HCT116 (cell line): ENCODE data around the gene SH3TC1. TPM values are rescaled to one million over a fixed set of nuclear protein-coding genes. Genes with fewer than 3 reads are reported as not detected.

Experiments
- ATAC-seq: fragments of 200-7000 bp; cut with Tn5 transposase; 2 replicates; pipeline ENCODE4 v1.9.1; 2020; ENCODE audit warnings: mild to moderate bottlenecking, moderate library complexity
- BruUV-seq: library from RNA; stranded (reverse); fragments of 400-500 nt; replicated peaks from 2 replicates; lab custom pipeline; 2021; lab: Mats Ljungman, UMichigan
- CTCF ChIA-PET: fragments of 300-600 bp; sonication (Branson Sonifier 250); formaldehyde crosslinking; loops from one replicate; lab custom pipeline; 2021; ENCODE audit warnings: antibody characterized with exemption; lab: Charles Lee
- POLR2A ChIA-PET: fragments of 300-600, 350-600 bp; sonication (Branson Sonifier 250); formaldehyde crosslinking; loops from one replicate; lab custom pipeline; 2021; ENCODE audit warnings: antibody characterized with exemption; lab: Charles Lee
- RAD21 ChIA-PET, 2 experiments: fragments of 300-600 bp; sonication (Branson Sonifier 250); formaldehyde crosslinking; loops; one replicate each; lab custom pipeline; 2023; ENCODE audit warnings: low total read pairs in 2 of 2; ENCODE audit not compliant: uncharacterized antibody in 2 of 2, unreplicated experiment in 2 of 2, low non-redundant PET in 1 of 2; lab: Charles Lee
- DNase-seq: peaks from one replicate; pipeline ENCODE4 v3.0.0-alpha.2; 2010; ENCODE audit warnings: low read depth, low spot score
- H2AFZ ChIP-seq: fragments of 200-600 bp; shearing (Covaris generic), sonication (generic); 2 replicates; pipeline ENCODE4 v1.6.1; 2017; ENCODE audit warnings: low read depth, mixed run types, mixed read lengths, antibody characterized with exemption, low read length; ENCODE audit not compliant: poor library complexity, severe bottlenecking
- H3K27ac ChIP-seq: 2 replicates; pipeline ENCODE4 v1.5.1; 2012; ENCODE audit warnings: low read depth, low read length
- H3K27me3 ChIP-seq: fragments of 200-600 bp; sonication (generic); 2 replicates; pipeline ENCODE4 v1.6.1; 2016; ENCODE audit warnings: mixed run types, low read length, mixed read lengths; ENCODE audit not compliant: insufficient read depth
- H3K36me3 ChIP-seq, 2 experiments: fragments of 200-500 bp in 1 of 2; fragments of 200-600 bp in 1 of 2; sonication (Bioruptor generic) in 1 of 2; sonication (generic) in 1 of 2; 2 replicates each; pipeline versions ENCODE4 v1.5.1 to v1.6.1; 2014 to 2016; ENCODE audit warnings: low read length in 2 of 2, inconsistent platforms in 1 of 2, mixed read lengths in 1 of 2, mixed run types in 1 of 2; ENCODE audit not compliant: insufficient read depth in 2 of 2, control insufficient read depth in 1 of 2
- H3K4me1 ChIP-seq, 2 experiments: fragments of 200-600 bp in 1 of 2; sonication (generic) in 1 of 2; 2 replicates each; pipeline versions ENCODE4 v1.5.1 to v1.6.1; 2012 to 2017; ENCODE audit warnings: low read length in 2 of 2, inconsistent platforms in 1 of 2, mild to moderate bottlenecking in 1 of 2, mixed read lengths in 1 of 2, mixed run types in 1 of 2, moderate library complexity in 1 of 2; ENCODE audit not compliant: insufficient read depth in 2 of 2, control insufficient read depth in 1 of 2
- H3K4me2 ChIP-seq: fragments of 200-600 bp; sonication (generic); 2 replicates; pipeline ENCODE4 v1.6.1; 2017; ENCODE audit warnings: mixed run types, low read length, mixed read lengths
- H3K4me3 ChIP-seq, 2 experiments: fragments of 200-600 bp in 1 of 2; sonication (generic) in 1 of 2; replicated peaks in 1 of 2; 2 replicates each; pipeline ENCODE4 v1.5.1; 2011 to 2016; ENCODE audit warnings: low read length in 2 of 2, control low read depth in 1 of 2, low read depth in 1 of 2, mild to moderate bottlenecking in 1 of 2, mixed read lengths in 1 of 2, mixed run types in 1 of 2
- H3K79me2 ChIP-seq: fragments of 200-600 bp; sonication (generic); 2 replicates; pipeline ENCODE4 v1.6.1; 2017; ENCODE audit warnings: mild to moderate bottlenecking, mixed run types, low read length, moderate library complexity, mixed read lengths; ENCODE audit not compliant: insufficient read depth
- H3K9ac ChIP-seq: fragments of 200-600 bp; sonication (generic); 2 replicates; pipeline ENCODE4 v1.6.1; 2016; ENCODE audit warnings: low read length, mixed read lengths
- H3K9me2 ChIP-seq: fragments of 200-600 bp; sonication (generic), shearing (Covaris generic); 2 replicates; pipeline ENCODE4 v1.6.1; 2017; ENCODE audit warnings: mixed run types, mild to moderate bottlenecking, moderate library complexity; ENCODE audit not compliant: insufficient read depth
- H3K9me3 ChIP-seq, 2 experiments: fragments of 200-500 bp in 1 of 2; fragments of 200-600 bp in 1 of 2; sonication (Bioruptor generic) in 1 of 2; sonication (generic) in 1 of 2; 2 replicates each; pipeline ENCODE4 v1.6.1; 2014 to 2017; ENCODE audit warnings: low read length in 2 of 2, mixed read lengths in 2 of 2, inconsistent platforms in 1 of 2, low read depth in 1 of 2, mild to moderate bottlenecking in 1 of 2, mixed run types in 1 of 2, moderate library complexity in 1 of 2; ENCODE audit not compliant: control insufficient read depth in 1 of 2, insufficient read depth in 1 of 2
- H4K20me1 ChIP-seq: fragments of 200-600 bp; sonication (generic), shearing (Covaris generic); 2 replicates; pipeline ENCODE4 v1.6.1; 2017; ENCODE audit warnings: mixed run types, mild to moderate bottlenecking, moderate library complexity; ENCODE audit not compliant: insufficient read depth
- CBX3 ChIP-seq: IDR thresholded peaks from 2 replicates; pipeline ENCODE4 v1.6.1; 2012; ENCODE audit warnings: low read depth
- ELF1 ChIP-seq: IDR thresholded peaks from 2 replicates; pipeline ENCODE4 v1.6.1; 2012; ENCODE audit warnings: low read depth, borderline replicate concordance
- intact Hi-C: fragments of 100-400 bp; cut with micrococcal nuclease; formaldehyde crosslinking; loops from 2 replicates; pipeline ENCODE4 v1.10.0; 2022
- total RNA-seq: library from RNA; stranded (reverse); gene quantifications from one replicate; pipeline ENCODE4 v1.2.1, GENCODE V29; 2021; ENCODE audit not compliant: unreplicated experiment
- TF ChIP-seq, protein P1 (sequence below), 3 experiments: fragments of 200-600 bp in 1 of 3; sonication (generic) in 1 of 3; IDR thresholded peaks in 2 of 3; conservative IDR thresholded peaks in 1 of 3; 2 replicates each; pipeline ENCODE4 v1.5.1; 2012 to 2017; ENCODE audit warnings: low read depth in 2 of 3, low read length in 2 of 3, antibody characterized with exemption in 1 of 3, borderline replicate concordance in 1 of 3, control low read depth in 1 of 3, mild to moderate bottlenecking in 1 of 3, mixed read lengths in 1 of 3, mixed run types in 1 of 3, moderate library complexity in 1 of 3; ENCODE audit not compliant: insufficient read depth in 1 of 3
- TF ChIP-seq, protein P2 (sequence below): IDR thresholded peaks from 2 replicates; pipeline ENCODE4 v1.6.1; 2012; ENCODE audit warnings: low read depth

The SH3TC1 gene
- total RNA-seq, 1 experiment from 2014 or later: 12.5 TPM

DNA sequence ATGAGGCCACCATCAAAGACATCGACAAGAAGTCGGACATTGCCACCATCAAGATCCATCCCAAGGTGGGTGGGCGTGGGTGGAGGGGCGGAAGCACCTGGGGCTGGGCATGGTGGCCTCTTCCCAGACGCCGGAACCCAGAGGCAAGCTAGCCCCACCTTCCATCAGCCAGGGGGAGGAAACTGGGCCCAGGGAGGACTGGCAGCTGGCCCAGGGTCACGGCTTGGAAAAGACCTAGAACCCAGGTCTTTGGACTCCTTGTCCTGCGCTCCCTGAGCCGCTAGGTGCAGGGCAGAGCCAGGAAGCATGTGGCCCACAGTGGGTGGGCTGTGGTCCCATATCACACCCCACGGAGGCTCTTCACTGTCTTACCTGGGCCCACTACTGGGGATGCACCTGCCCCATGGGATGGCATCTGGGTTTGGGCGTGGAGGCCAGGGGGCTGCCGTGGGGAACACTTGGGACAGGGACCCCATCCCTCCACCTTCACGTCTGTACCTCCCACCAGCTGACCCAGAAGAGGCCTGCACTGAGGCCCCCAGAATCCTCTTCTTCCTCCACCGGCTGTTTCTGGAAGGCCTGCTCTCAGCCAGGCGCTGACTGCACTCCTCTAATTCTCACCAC is 87.7 kb downstream of the SH3TC1 start:
- Histone ChIP-seq H3K9ac (no peak overlapping the region), H3K79me2 (no peaks in the 10 kb centered on the region), H3K9me3 (no peaks in the 10 kb centered on the region), H3K4me3 (no peak overlapping the region), H2AFZ (no peak overlapping the region), H3K4me2 (no peak overlapping the region), H3K27me3 (no peaks in the 10 kb centered on the region), H4K20me1 (no peaks in the 10 kb centered on the region), H3K4me1 (no peaks in the 10 kb centered on the region), H3K9me2 (no peaks in the 10 kb centered on the region), H3K27ac (no peak overlapping the region)
- RAD21 ChIA-PET: no interaction called here
- POLR2A ChIA-PET: no interaction called here
- ATAC-seq: no peak
- intact Hi-C loops: no loop called here
- BruUV-seq: no TSS peak
- CTCF ChIA-PET: no interaction called here
- DNase-seq: no peak
- TF ChIP-seq, protein P1, sequence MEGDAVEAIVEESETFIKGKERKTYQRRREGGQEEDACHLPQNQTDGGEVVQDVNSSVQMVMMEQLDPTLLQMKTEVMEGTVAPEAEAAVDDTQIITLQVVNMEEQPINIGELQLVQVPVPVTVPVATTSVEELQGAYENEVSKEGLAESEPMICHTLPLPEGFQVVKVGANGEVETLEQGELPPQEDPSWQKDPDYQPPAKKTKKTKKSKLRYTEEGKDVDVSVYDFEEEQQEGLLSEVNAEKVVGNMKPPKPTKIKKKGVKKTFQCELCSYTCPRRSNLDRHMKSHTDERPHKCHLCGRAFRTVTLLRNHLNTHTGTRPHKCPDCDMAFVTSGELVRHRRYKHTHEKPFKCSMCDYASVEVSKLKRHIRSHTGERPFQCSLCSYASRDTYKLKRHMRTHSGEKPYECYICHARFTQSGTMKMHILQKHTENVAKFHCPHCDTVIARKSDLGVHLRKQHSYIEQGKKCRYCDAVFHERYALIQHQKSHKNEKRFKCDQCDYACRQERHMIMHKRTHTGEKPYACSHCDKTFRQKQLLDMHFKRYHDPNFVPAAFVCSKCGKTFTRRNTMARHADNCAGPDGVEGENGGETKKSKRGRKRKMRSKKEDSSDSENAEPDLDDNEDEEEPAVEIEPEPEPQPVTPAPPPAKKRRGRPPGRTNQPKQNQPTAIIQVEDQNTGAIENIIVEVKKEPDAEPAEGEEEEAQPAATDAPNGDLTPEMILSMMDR (IDR thresholded peaks at IDR 0.05 in 2 of 3, conservative IDR thresholded peaks at IDR 0.05 in 1 of 3; ENCODE audit: borderline replicate concordance in 1 of 3, insufficient read depth in 1 of 3, low read depth in 2 of 3, low read length in 2 of 3): no peak
- TF ChIP-seq CBX3: no peak
- TF ChIP-seq ELF1: no peak
- TF ChIP-seq, protein P2, sequence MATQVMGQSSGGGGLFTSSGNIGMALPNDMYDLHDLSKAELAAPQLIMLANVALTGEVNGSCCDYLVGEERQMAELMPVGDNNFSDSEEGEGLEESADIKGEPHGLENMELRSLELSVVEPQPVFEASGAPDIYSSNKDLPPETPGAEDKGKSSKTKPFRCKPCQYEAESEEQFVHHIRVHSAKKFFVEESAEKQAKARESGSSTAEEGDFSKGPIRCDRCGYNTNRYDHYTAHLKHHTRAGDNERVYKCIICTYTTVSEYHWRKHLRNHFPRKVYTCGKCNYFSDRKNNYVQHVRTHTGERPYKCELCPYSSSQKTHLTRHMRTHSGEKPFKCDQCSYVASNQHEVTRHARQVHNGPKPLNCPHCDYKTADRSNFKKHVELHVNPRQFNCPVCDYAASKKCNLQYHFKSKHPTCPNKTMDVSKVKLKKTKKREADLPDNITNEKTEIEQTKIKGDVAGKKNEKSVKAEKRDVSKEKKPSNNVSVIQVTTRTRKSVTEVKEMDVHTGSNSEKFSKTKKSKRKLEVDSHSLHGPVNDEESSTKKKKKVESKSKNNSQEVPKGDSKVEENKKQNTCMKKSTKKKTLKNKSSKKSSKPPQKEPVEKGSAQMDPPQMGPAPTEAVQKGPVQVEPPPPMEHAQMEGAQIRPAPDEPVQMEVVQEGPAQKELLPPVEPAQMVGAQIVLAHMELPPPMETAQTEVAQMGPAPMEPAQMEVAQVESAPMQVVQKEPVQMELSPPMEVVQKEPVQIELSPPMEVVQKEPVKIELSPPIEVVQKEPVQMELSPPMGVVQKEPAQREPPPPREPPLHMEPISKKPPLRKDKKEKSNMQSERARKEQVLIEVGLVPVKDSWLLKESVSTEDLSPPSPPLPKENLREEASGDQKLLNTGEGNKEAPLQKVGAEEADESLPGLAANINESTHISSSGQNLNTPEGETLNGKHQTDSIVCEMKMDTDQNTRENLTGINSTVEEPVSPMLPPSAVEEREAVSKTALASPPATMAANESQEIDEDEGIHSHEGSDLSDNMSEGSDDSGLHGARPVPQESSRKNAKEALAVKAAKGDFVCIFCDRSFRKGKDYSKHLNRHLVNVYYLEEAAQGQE: no peak
- TF ChIP-seq, all 23 proteins: peak for 0
- no peaks in the 10 kb centered on the region for H3K36me3 ChIP-seq
